Stimulated activated effector memory CD8-positive, alpha-beta T cell treated with anti-CD3 and anti-CD28 coated beads, Interleukin-12 subunit alpha, Interleukin-12 subunit beta, amount 100 ng/mL, for 72 hours (primary cell): ENCODE measurements around the gene COL1A1.
A peak's percentile ranks its signal among the peaks of the same experiment; 100 is the strongest.

Source experiments
- ATAC-seq: fragments of 150-1000 bp; cut with Tn5 transposase; 2 replicates; pipeline ENCODE4 v1.10.0; 2021
- DNase-seq, 2 donors: peaks; one replicate each; pipeline ENCODE4 v3.0.0; 2021 to 2022; ENCODE audit warnings: low spot score in 2 of 2
- H3K27ac Mint-ChIP-seq: one replicate; pipeline ENCODE4 v1.8.0; 2022; ENCODE audit warnings: mild to moderate bottlenecking, mixed read lengths
- H3K36me3 Mint-ChIP-seq: one replicate; pipeline ENCODE4 v1.8.0; 2022; ENCODE audit warnings: mild to moderate bottlenecking, mixed read lengths
- H3K4me1 Mint-ChIP-seq: one replicate; pipeline ENCODE4 v1.8.0; 2022; ENCODE audit warnings: mixed read lengths
- H3K4me3 Mint-ChIP-seq: one replicate; pipeline ENCODE4 v1.8.0; 2022; ENCODE audit warnings: mild to moderate bottlenecking, mixed read lengths
- H3K9me3 Mint-ChIP-seq: one replicate; pipeline ENCODE4 v1.8.0; 2022; ENCODE audit warnings: mixed read lengths

The COL1A1 gene

DNA sequence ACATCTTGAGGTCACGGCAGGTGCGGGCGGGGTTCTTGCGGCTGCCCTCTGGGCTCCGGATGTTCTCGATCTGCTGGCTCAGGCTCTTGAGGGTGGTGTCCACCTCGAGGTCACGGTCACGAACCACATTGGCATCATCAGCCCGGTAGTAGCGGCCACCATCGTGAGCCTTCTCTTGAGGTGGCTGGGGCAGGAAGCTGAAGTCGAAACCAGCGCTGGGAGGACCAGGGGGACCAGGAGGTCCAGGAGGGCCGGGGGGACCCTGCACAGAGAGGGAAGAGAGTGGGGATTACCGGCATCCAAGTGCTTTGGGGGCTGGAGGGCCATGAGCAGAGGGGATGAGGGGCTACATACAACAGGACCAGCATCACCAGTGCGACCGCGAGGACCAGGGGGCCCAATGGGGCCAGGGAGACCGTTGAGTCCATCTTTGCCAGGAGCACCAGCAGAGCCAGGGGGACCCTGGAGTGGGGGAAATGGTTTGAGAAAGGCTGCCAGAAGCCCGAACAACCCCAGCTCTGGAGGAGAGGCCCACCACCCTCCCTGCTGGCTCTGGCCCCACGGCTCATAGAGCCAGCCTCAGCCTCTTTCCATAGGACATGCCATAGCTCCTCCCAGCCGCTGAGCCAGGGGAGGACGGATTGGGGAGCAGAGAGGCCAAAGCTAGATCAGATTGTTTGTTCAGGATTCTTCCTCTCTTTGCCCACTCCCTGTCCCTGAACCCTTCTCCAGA, 14.6 kb downstream of the COL1A1 start:
- no peaks in the 10 kb centered on the region for H3K36me3 Mint-ChIP-seq
- H3K9me3 Mint-ChIP-seq = no peaks in the 10 kb centered on the region
- H3K4me3 Mint-ChIP-seq = no peak overlapping the region
- H3K4me1 Mint-ChIP-seq = peaks cover 17% of the 10 kb centered on the region
- no peak overlapping the region for H3K27ac Mint-ChIP-seq
- ATAC-seq (no peak), DNase-seq (no peak)

DNA sequence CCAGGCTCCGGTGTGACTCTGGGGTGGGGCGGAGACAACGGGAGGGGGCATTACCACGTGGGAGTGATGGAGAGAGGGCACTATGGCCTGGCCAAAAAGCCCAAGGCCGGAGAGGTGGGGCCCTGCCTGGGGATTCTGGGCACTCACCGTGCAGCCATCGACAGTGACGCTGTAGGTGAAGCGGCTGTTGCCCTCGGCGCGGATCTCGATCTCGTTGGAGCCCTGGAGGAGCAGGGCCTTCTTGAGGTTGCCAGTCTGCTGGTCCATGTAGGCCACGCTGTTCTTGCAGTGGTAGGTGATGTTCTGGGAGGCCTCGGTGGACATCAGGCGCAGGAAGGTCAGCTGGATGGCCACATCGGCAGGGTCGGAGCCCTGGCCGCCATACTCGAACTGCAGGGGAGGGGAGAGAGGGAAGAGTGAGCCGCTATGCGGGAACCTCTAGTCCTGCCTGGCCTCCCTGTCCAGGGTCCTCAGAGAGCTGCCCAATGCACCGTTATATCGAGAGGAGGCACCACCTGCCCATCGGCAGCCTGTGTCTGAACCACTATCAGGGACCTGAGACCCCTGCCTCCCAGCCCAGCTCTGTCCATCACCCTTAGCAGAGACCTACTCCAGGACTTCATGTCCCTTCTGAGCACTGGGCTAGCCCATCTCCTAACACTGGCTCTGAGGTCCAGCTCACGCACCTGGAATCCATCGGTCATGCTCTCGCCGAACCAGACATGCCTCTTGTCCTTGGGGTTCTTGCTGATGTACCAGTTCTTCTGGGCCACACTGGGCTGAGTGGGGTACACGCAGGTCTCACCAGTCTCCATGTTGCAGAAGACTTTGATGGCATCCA, 15.6 kb downstream of the COL1A1 start:
- no peak for ATAC-seq
- DNase-seq = no peak
- Mint-ChIP-seq H3K9me3 (no peaks in the 10 kb centered on the region), H3K4me1 (peaks cover 17% of the 10 kb centered on the region), H3K27ac (no peak overlapping the region), H3K36me3 (no peaks in the 10 kb centered on the region), H3K4me3 (no peak overlapping the region)

DNA sequence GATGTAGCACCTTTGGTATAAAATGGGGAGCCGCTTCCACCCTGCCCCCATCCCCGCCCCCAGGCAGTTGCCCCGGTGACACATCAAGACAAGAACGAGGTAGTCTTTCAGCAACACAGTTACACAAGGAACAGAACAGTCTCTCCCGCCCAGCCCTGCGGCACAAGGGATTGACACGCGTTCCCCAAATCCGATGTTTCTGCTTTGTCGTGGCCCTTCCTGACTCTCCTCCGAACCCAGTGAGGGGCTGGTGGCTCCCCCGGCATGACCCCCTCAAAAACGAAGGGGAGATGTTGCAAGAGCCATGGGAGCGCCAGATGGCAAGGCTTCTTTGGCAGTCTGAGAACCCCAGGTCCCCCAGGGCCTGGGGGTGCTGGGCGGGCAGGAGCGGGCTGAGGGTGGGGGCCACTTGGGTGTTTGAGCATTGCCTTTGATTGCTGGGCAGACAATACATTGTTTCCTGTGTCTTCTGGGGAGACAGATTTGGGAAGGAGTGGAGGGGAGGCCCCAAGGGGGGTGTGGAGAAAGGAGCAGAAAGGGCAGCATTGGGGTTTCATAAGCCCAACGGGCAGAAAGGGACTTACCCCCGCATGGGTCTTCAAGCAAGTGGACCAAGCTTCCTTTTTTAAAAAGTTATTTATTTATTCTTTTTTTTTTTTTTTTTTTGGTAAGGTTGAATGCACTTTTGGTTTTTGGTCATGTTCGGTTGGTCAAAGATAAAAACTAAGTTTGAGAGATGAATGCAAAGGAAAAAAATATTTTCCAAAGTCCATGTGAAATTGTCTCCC, 16.6 kb downstream of the COL1A1 start:
- Mint-ChIP-seq H3K27ac (no peak overlapping the region), H3K9me3 (no peaks in the 10 kb centered on the region), H3K4me1 (peaks cover 17% of the 10 kb centered on the region), H3K36me3 (no peaks in the 10 kb centered on the region), H3K4me3 (no peak overlapping the region)
- DNase-seq = no peak
- ATAC-seq = no peak

DNA sequence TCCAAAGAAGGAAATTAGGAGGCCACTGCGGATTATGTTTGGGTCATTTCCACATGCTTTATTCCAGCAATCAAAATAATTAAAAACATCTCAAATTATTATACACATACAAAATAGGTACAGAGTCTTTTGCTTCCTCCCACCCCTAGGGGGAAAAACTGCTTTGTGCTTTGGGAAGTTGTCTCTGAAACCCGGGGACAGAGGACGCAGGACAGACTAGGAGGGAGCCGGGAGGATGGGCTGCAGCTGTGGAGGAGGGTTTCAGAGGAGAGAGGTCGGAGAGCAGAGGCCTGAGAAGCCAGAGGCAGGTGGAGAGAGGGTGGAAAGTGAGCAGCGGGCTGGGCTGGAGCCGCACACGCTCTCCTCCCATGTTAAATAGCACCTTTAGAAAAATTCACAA, 17.4 kb downstream of the COL1A1 start:
- Mint-ChIP-seq H3K4me3 (peak overlapping the region; percentile 7), H3K9me3 (no peaks in the 10 kb centered on the region), H3K36me3 (no peaks in the 10 kb centered on the region), H3K4me1 (peaks cover 17% of the 10 kb centered on the region), H3K27ac (peak overlapping the region; percentile 33)
- ATAC-seq (no peak), DNase-seq (no peak)

DNA sequence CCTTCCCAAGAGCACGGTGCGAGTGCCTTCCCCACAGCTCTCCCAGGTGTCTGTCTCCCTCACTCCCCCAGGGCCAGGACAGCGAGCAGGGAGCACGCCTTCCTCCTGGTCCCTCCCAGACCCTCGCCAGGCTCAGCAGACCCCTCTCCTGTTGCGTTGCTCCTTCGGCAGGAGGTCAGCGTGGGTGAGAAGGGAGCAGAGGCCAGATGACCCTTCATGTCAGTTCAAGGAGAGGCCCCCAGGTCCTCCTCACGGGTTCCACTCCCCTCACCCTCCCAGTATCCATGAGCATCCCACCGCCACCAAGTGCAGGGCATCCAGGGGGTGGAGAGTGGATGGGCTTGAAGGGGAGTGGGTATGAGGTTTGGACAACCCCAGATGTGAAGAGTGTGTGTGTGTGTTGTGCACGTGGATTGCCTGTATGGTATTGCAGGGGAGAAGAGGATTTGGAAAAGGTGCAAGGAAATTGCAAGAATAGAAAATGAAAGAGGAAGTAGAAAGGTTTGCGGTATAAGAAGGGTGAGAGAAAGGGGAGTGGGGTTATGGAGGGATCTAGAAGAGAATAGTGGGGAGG, 17.9 kb downstream of the COL1A1 start:
- Mint-ChIP-seq H3K36me3 (no peaks in the 10 kb centered on the region), H3K27ac (peak overlapping the region; percentile 33), H3K9me3 (no peaks in the 10 kb centered on the region), H3K4me3 (peak overlapping the region; percentile 7), H3K4me1 (peaks cover 19% of the 10 kb centered on the region)
- DNase-seq = no peak
- ATAC-seq = no peak

DNA sequence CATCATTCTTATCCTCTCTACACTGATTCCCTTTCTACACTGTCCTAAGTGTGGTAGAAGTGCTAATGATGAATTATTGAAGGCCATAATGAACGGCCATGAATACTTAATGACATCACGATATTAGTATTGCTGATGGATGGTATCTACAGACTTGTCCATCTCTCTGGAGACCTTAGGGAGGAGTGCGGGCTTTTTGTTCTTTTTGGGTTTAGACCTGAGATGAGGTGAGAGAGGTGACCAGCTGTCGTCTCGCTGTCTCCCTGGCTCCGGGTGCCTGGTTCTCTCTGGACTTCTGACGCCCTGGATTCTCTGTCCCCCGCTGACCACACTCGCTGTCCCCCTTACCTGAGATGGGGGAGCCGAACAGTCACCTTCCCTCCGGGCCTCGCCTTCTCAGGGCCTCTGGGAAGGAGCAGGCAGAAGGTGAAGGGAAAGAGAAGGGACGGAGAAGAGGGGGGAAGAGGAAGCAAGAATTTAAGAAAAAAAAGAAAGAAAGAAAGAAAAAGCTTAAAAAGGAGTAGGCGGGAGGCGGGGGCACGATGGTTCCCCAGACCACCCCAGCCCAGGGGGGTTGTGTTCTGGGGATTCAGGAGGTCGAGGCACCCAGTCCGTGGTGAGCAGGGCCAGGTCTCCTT, 18.5 kb downstream of the COL1A1 start:
- Mint-ChIP-seq H3K4me1 (peaks cover 25% of the 10 kb centered on the region), H3K4me3 (no peak overlapping the region), H3K36me3 (no peaks in the 10 kb centered on the region), H3K27ac (no peak overlapping the region), H3K9me3 (no peaks in the 10 kb centered on the region)
- DNase-seq (no peak), ATAC-seq (no peak)

DNA sequence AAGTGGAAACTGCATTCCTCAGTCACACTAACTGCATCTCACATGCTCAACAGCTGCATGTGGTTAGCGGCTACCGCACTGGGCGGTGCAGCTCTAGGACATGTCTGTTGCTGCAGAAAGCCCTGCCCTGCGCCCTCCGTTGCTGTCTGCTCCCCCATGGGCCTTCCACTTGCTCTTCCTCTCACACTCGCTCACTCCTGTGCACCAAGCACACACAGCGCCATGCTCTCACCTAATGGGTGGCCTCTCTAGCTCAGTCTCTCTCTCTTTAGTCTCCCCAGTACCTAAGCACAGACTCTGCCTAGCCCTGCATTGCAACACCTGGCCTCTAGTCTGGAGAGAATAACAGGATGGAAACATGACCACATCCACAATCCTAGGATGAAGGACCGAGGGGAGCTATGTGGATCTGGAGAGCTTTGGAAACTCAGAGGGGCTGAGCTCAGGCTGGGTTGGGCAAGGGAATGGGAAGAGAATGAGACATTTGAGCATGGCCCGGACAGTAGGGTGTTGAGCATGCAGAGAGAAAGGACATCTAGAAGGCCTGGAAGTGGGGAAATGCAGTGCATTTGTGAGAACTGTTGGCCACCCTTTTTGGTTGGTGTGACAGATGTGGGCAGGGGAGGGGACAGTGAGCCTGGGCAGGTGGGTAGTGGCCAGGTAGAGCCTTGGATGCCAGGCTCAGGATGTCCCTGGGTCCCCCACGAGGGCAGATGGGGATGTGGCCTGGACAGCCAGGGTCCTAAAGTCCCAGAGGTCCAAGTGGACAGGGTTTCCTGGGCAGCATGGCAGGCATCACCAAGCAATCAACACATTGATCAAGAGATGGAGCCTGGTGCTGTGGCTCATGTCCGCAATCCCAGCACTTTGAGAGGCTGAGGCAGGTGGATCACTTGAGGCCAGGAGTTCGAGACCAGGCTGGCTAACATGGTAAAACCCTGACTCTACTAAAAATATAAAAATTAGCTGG, 19.6 kb downstream of the COL1A1 start:
- Mint-ChIP-seq H3K36me3 (no peaks in the 10 kb centered on the region), H3K4me1 (peaks cover 26% of the 10 kb centered on the region), H3K27ac (no peak overlapping the region), H3K9me3 (no peaks in the 10 kb centered on the region), H3K4me3 (no peak overlapping the region)
- ATAC-seq = no peak
- DNase-seq = no peak

DNA sequence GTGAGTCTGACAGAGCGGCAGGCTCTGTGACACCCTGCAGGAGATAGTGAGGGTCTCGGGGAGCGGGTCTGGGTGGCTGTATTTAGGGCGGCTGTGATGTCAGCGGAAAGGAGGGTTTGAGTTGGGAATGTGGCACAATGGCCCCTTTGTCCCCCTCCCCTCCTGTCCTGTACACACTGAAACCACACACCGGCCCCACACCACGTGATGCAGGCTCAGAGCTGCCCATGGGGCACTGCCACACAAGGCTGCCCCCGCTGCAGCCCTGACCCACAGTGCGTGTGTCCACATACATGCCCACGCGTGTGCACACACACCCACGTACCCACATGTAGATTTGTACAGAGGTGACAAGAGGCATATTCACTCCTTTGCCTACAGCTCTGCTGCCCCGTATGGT, 20.3 kb downstream of the COL1A1 start:
- ATAC-seq = no peak
- peaks cover 26% of the 10 kb centered on the region for H3K4me1 Mint-ChIP-seq
- no peak for DNase-seq

DNA sequence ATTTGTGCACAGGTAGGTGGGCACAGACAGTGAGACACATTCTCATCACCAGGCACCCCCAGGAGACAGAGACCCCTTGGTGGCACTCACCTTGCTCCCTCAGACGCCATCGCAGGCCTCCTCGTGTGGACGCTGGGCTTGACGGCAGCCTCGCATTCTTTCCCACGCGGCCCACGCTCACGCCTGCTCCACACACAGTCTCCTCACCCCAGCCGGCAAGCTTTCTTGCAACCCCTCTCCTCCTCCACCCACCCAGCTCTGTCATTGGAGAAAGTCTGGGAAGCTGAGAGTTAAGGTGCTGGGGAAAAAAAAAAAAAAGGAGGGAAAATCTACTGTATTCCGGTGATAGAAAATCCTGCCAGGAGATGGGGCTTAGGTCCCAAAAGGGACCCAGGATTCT, 20.8 kb downstream of the COL1A1 start:
- Mint-ChIP-seq H3K4me3 (no peak overlapping the region), H3K36me3 (no peaks in the 10 kb centered on the region), H3K27ac (no peak overlapping the region), H3K9me3 (no peaks in the 10 kb centered on the region), H3K4me1 (peaks cover 26% of the 10 kb centered on the region)
- ATAC-seq = no peak
- DNase-seq = no peak

More for the DNA sequence above, 20.3 kb downstream of the COL1A1 start:
- H3K36me3 Mint-ChIP-seq = no peaks in the 10 kb centered on the region
- no peaks in the 10 kb centered on the region for H3K9me3 Mint-ChIP-seq
- no peak overlapping the region for H3K27ac Mint-ChIP-seq
- H3K4me3 Mint-ChIP-seq = no peak overlapping the region

DNA sequence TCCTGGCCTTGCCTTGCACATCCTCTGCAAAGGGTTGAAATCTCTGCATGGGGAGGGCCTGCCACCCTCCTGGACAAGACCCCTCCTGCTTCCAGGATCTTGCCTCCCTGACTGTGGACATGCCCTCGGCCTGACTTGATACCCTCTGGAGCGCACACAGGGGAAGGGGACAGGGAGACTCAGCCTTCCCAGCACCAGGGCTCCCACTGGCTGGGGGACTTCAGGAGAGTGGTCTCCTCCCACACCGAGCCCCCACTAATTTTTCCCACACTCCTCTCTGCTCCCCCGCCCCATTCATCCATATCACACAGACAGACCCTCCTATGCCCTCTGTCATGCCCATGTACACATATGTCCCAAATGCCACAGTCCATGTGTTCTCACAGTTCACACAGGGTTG, 21.3 kb downstream of the COL1A1 start:
- ATAC-seq = no peak
- Mint-ChIP-seq H3K36me3 (no peaks in the 10 kb centered on the region), H3K9me3 (no peaks in the 10 kb centered on the region), H3K27ac (no peak overlapping the region), H3K4me3 (no peak overlapping the region), H3K4me1 (peaks cover 26% of the 10 kb centered on the region)
- no peak for DNase-seq

DNA sequence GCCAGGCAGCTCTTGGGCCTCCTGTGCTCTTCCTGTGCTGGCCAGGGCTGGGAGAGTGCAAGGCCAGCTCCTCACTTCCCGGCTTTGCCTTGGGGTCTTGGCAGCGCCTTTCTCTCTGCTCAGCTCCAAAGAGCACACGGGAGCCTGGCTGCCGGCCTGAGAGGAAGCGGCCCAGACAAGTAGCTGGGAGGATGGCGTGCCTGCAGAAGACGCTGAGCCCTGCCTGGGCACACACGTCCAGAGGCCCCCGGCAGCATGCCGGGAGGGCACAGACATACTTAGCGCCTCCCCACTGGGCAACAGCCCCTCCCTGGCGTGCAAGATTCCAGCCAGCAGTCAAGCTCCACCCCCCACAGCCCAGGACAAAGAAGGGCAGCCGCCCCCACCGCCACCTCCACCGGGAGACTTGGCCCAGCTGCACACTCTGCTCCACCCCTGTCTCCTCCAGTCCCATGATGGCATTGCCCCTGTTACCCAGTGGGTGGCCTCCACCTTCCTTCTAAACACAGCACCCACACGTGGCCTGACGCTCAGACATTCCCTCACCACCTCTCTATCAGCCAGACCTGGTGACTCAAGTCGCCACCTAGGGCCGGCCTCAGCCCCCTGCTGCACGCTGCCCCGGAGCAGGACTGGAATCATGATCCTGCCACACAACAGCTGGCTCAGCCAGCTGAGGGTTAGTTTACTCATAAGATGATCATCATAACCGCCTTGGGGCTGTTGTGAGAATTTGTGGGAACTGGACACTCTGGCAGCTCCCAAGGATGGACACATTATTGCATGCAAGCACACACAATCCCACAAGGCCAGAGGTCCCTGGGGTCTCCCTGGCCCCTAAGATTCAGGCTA, 23.2 kb downstream of the COL1A1 start:
- no peaks in the 10 kb centered on the region for H3K36me3 Mint-ChIP-seq
- ATAC-seq (peak; percentile 83), DNase-seq (no peak)
- peak overlapping the region; percentile 36 for H3K4me3 Mint-ChIP-seq
- H3K27ac Mint-ChIP-seq = no peak overlapping the region
- H3K9me3 Mint-ChIP-seq = no peaks in the 10 kb centered on the region
- peaks cover 15% of the 10 kb centered on the region for H3K4me1 Mint-ChIP-seq

DNA sequence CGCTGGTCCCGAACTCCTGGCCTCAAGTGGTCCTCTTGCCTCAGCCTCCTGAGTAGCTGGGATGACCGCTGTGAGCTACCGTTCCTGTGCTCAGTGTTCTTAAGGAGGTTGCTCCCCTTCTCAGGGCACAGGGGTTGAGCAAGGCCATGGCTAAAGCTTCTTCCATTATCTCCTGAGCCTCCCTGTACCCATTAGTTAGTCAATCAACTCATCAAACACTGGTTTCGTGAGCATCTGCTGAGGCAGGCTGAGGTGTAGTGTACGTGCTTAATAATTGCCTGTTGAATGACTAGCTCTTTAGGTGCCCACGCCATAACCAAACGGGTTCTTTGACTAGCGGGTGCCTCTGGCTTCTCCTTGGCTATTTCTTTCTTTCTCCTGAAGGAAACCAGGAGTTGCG, 24.0 kb downstream of the COL1A1 start:
- Mint-ChIP-seq H3K36me3 (no peaks in the 10 kb centered on the region), H3K27ac (no peak overlapping the region), H3K4me3 (no peak overlapping the region), H3K4me1 (peaks cover 10% of the 10 kb centered on the region), H3K9me3 (no peaks in the 10 kb centered on the region)
- ATAC-seq = no peak
- DNase-seq = no peak

DNA sequence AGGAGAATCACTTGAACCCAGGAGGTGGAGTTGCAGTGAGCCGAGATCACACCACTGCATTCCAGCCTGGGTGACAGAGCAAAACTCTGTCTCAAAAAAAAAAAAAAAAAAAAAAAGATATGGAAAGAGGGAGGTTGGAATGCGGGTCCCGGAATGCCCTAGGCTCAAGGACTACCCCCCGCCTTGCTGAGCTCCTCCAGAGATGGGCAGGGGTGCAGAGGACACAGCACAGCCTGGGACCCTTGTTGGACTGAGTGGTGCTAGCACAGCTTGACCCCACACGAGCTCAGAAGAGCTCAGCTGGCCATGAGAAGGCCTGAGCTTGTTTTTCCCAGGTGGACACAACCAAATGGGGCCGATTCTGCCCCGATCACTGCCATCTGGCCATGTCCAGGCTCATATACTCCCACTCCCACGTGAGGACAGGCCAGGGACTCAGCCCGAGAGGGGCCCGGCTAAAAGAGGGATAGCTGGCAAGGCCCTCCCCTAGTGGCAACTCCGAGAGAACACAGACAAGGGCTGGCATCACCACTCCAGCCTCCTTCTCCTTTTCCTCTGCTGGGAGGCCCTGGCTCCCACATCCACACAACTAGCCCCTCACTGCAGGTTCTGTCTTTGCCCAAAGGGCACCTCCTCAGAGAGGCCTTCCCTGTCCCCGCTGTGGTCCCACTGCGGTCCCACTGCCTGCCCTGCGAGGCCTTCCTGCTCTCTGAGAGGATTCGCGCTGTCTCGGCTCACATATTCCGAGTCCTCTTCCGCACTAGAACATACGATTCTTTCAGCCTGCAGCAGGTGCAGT, 24.7 kb downstream of the COL1A1 start:
- no peak overlapping the region for H3K4me3 Mint-ChIP-seq
- ATAC-seq = no peak
- no peak overlapping the region for H3K27ac Mint-ChIP-seq
- H3K36me3 Mint-ChIP-seq = no peaks in the 10 kb centered on the region
- H3K9me3 Mint-ChIP-seq = no peaks in the 10 kb centered on the region
- DNase-seq = no peak
- H3K4me1 Mint-ChIP-seq = peaks cover 10% of the 10 kb centered on the region
